Mucosa of rectum (tissue), 2 donors: Measurements from ENCODE around the gene CCDC174.

Experiments used
- H3K27ac ChIP-seq, 2 donors: one replicate each; pipeline ENCODE4 v1.7.0; 2013; ENCODE audit warnings: inconsistent platforms in 2 of 2, low read depth in 2 of 2, low read length in 2 of 2
- H3K27me3 ChIP-seq, 2 donors: one replicate each; pipeline ENCODE4 v1.7.0; 2013; ENCODE audit warnings: low read length in 2 of 2; ENCODE audit not compliant: control insufficient read depth in 2 of 2, insufficient read depth in 2 of 2
- H3K36me3 ChIP-seq, 2 donors: one replicate each; pipeline ENCODE4 v1.7.0; 2013; ENCODE audit warnings: low read length in 2 of 2; ENCODE audit not compliant: control insufficient read depth in 2 of 2, insufficient read depth in 2 of 2
- H3K4me1 ChIP-seq, 2 donors: one replicate each; pipeline ENCODE4 v1.7.0; 2013; ENCODE audit warnings: low read length in 2 of 2, mild to moderate bottlenecking in 1 of 2; ENCODE audit not compliant: control insufficient read depth in 2 of 2, insufficient read depth in 2 of 2
- H3K4me3 ChIP-seq, 2 donors: one replicate each; pipeline ENCODE4 v1.7.0; 2013; ENCODE audit warnings: low read length in 2 of 2
- H3K9ac ChIP-seq, 2 donors: one replicate each; pipeline ENCODE4 v1.7.0; 2013; ENCODE audit warnings: low read length in 2 of 2, low read depth in 1 of 2, mild to moderate bottlenecking in 1 of 2
- H3K9me3 ChIP-seq, 2 donors: one replicate each; pipeline ENCODE4 v1.7.0; 2013; ENCODE audit warnings: low read length in 2 of 2; ENCODE audit not compliant: control insufficient read depth in 2 of 2
- donor health status: healthy.
- donor health status: Normal muscosa, but diverticular disease.

Gene CCDC174

DNA sequence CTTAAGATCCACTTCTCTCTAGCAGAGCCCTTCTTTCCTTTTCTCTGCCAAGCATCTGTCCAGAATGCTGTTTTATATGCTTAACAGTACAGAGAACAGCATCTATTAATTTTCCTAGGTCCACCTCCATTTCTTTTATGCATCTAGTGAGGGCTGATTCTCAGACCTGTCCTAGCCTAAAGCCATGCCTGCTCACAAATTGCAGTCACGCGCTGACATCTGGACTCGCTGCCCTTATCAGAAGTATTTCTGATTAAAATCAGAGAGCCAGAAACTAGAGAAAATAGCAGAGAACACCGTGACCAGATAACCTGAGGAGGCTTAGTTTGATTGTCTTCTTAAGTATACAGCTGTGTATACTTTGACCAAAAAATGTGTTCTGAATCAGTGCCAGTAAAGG is 25.3 kb downstream of the CCDC174 start:
- H3K4me1 ChIP-seq: no peaks in the 10 kb centered on the region
- H3K36me3 ChIP-seq: peaks cover 8% of the 10 kb centered on the region in 2 donors
- no peak overlapping the region for H3K4me3 ChIP-seq
- H3K27me3 ChIP-seq: no peaks in the 10 kb centered on the region
- H3K9me3 ChIP-seq: no peaks in the 10 kb centered on the region
- no peak overlapping the region for H3K27ac ChIP-seq
- no peak overlapping the region for H3K9ac ChIP-seq

DNA sequence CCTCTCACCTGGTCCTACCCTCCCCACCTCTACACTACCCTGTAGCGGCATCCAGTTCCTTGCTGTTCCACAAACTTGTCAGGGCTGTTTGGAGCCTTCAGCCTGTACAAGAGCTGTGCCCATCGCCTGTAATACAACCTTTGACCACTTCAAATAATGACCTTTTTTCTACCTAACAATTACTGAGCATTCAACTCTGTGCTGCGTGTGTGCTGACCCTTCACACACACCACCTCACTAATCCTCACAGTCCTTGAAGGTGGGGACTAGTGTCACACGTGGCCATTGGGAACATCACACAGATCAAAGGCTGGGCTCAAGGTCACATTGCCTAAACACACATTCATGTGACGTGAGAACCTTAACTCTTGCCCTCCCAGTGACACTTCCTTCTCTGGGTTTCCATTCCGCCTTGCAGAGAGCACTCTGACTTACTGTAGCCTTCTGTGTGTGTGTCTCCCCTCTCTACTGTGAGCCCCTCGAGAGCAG is 26.5 kb downstream of the CCDC174 start:
- Histone ChIP-seq H3K27me3 (no peaks in the 10 kb centered on the region), H3K9me3 (no peaks in the 10 kb centered on the region), H3K9ac (no peak overlapping the region), H3K36me3 (peaks cover 0 to 3% of the 10 kb centered on the region in 2 donors), H3K27ac (no peak overlapping the region), H3K4me3 (no peak overlapping the region), H3K4me1 (no peaks in the 10 kb centered on the region)

DNA sequence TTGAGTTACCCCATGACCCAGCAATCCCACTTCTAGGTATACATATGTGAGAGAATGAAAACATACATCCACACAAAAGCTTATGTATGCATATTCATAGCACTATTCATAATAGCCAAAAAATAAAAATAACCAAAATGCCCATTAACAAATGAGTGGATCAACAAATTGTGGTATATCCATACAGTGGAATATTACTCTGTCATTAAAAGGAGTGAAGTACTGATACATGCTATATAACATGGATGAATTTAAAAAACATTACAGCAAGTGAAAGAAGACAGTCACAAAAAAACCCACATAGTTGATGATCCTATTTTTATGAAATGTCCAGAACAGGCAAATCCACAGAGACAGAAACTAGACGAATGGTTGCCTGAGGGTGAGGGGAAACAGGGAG is 28.6 kb downstream of the CCDC174 start:
- no peak overlapping the region for H3K4me3 ChIP-seq
- H3K9ac ChIP-seq: no peak overlapping the region
- H3K27ac ChIP-seq: no peak overlapping the region
- no peaks in the 10 kb centered on the region for H3K4me1 ChIP-seq
- no peaks in the 10 kb centered on the region for H3K36me3 ChIP-seq
- H3K27me3 ChIP-seq: no peaks in the 10 kb centered on the region
- no peaks in the 10 kb centered on the region for H3K9me3 ChIP-seq

DNA sequence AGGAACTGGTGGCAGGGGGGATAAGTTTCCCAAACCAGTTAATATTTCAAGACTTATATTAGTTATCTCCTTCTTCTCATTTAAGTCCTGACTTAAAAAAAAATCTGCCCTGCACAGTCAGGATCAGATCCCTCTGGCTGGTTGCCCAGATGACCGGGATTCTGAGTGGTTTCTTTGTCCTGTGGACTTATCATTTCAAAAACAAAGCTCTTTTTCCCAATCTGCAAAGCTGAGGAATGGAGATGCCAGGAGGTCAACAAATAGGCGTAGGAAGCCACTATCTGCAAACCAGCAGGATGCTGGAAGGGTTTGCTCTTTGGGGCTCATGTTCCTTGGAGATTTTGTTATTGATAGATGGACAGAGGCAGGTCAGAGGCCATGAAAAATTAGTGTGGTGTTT is 29.2 kb downstream of the CCDC174 start:
- H3K27ac ChIP-seq: no peak overlapping the region

DNA sequence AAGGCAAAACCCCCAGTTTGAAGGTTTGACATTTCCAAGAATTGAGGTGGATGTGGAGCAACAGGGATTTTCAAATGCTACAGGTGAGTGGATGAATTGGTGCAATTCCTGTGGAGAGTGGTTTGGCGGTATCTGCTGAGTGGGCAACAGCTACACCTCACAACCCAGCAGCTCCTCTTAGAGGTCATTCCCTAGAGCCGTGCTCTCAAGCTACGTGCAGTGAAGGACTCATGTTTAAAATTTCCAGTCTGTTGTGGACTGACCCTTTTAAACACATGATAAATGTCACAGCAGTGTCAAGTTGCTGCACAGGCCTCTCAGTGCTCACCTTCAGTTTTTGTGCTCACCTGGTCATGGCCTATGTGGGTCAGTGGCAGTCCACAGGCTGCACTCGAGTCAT is 32.9 kb downstream of the CCDC174 start:
- H3K27me3 ChIP-seq: no peaks in the 10 kb centered on the region
- no peaks in the 10 kb centered on the region for H3K36me3 ChIP-seq
- H3K9ac ChIP-seq: no peak overlapping the region
- no peaks in the 10 kb centered on the region for H3K9me3 ChIP-seq
- H3K27ac ChIP-seq: no peak overlapping the region
- H3K4me3 ChIP-seq: no peak overlapping the region
- H3K4me1 ChIP-seq: peaks cover 0 to 2% of the 10 kb centered on the region in 2 donors

More for the DNA sequence above, 29.2 kb downstream of the CCDC174 start:
- Histone ChIP-seq H3K27me3 (no peaks in the 10 kb centered on the region), H3K36me3 (no peaks in the 10 kb centered on the region), H3K4me3 (no peak overlapping the region), H3K9me3 (no peaks in the 10 kb centered on the region), H3K9ac (no peak overlapping the region), H3K4me1 (no peaks in the 10 kb centered on the region)

DNA sequence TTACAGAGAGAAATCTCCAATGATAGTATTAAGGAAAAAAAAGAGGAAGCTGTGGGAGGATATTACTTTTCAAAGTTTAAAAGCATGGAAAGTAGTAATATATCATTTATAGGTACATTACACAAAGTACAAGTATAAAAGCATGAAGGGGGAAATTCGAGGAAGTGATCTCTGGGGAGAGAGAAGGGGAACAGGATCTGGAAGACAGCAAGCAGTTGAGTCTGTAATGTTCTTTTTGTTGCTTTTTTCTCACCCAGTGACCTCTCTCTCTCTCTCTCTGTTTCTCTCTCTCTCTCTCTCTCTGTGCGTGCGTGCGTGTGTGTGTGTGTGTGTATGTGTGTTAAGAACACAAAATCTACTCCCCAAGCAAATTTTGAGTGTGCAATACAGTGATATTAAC is 33.6 kb downstream of the CCDC174 start:
- Histone ChIP-seq H3K9ac (no peak overlapping the region), H3K27me3 (no peaks in the 10 kb centered on the region), H3K27ac (no peak overlapping the region), H3K4me1 (peaks cover 0 to 2% of the 10 kb centered on the region in 2 donors), H3K9me3 (no peaks in the 10 kb centered on the region), H3K4me3 (no peak overlapping the region), H3K36me3 (no peaks in the 10 kb centered on the region)

DNA sequence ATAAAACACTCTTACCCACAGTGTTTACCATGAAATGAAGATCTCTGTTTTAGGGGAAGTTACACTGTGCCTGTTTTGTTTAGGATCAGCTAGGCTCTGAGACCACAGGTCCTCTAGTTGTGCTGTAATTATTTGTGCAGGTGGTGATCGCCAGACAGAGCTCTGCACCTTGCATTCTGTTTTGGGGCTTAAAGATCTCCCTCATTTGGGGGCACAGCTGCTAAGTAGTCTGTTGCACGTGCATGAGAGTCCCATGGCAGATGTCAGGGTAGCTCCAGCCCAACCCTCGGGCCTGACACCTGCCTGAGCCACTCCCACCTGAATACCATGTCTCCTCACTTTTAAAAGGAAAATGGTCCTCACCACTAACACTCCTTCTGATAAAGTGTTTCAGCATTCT is 35.8 kb downstream of the CCDC174 start:
- Histone ChIP-seq H3K4me1 (peaks cover 0 to 2% of the 10 kb centered on the region in 2 donors), H3K36me3 (no peaks in the 10 kb centered on the region), H3K27me3 (peaks cover 0 to 5% of the 10 kb centered on the region in 2 donors), H3K27ac (no peak overlapping the region), H3K9me3 (no peaks in the 10 kb centered on the region), H3K9ac (no peak overlapping the region), H3K4me3 (no peak overlapping the region)

DNA sequence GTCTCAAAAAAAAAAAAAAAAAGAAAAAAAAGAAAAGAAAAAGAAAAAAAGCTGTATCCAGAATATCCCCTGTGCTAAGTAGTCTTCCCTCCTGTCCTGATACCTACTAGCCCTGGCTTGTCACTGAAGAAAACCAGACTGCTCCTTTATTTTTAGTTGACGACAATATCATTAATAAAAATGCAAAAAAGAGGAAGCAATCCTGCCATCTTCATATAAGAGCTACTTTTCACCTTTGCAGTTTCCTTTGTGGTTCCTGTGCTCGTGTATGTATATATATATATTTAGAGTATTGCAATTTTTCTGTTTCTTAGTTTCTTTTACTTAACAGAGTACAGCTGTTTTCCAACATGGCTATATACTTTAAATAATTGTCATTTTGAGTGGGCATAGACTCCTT is 37.0 kb downstream of the CCDC174 start:
- Histone ChIP-seq H3K4me1 (peaks cover 0 to 2% of the 10 kb centered on the region in 2 donors), H3K9ac (no peak overlapping the region), H3K36me3 (no peaks in the 10 kb centered on the region), H3K27me3 (peaks cover 0 to 5% of the 10 kb centered on the region in 2 donors), H3K4me3 (no peak overlapping the region), H3K27ac (no peak overlapping the region), H3K9me3 (no peaks in the 10 kb centered on the region)

DNA sequence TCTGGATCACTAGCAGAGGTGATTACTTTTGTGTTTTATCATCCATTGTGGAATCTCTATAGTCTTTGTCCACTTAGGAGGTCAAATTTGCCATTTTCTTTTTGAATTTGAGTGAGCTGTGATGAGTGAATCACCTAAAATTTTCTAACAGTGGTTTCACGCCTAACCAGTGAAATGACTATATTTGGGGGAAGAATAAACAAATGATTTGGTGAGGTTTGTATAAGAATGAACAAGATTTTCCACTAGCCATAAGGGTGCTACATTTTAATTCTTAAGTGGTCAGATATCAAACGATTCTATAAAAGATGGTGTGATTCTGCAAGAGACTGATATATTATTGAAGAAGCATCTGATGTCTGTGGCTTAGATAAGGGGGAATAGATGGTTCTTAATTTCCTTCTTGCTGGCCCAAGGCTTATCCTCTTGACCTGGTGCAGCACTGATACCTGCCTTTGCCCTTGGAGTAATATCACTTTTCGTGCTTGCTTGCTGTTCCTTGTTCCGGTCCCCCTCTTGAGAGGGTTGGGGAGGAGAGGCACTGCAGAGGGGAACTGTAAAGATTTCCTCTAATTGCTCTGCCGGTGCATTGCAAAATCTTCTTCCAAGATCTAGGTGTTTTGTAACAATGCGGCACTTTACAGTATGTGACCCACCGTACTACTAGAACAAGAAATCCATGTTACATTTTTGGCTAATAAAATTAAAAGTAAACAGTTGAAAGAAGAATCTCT is 37.9 kb downstream of the CCDC174 start:
- H3K27me3 ChIP-seq: peaks cover 0 to 5% of the 10 kb centered on the region in 2 donors
- H3K4me1 ChIP-seq: peaks cover 0 to 2% of the 10 kb centered on the region in 2 donors
- no peaks in the 10 kb centered on the region for H3K9me3 ChIP-seq
- no peaks in the 10 kb centered on the region for H3K36me3 ChIP-seq
- H3K4me3 ChIP-seq: no peak overlapping the region
- no peak overlapping the region for H3K9ac ChIP-seq
- H3K27ac ChIP-seq: no peak overlapping the region

DNA sequence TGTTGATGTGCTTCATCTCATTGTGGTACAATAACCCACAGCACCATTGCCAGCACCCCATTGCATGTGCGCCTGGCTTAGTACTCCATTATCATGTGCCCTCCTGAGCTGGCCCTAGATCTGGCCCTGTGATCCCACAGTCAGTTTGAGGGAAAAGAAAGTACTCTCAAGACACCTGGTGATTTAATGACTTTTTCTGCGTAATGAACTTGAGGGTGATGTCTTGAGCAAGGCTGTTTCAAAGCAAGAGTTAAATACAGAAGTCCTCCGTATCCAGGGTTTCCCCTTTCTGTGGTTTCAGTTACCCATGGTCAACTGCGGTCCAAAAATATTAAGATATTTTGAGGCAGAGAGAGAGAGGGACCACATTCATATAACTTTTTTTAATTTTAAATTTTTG is 39.7 kb downstream of the CCDC174 start:
- Histone ChIP-seq H3K27ac (no peak overlapping the region), H3K4me3 (no peak overlapping the region), H3K9me3 (no peaks in the 10 kb centered on the region), H3K36me3 (no peaks in the 10 kb centered on the region), H3K9ac (no peak overlapping the region), H3K4me1 (peaks cover 0 to 2% of the 10 kb centered on the region in 2 donors), H3K27me3 (peaks cover 0 to 5% of the 10 kb centered on the region in 2 donors)
